HG03378 (cell line): ENCODE data around the gene ABCA7.

ENCODE experiments used
- ATAC-seq: cut with Tn5 transposase; IDR thresholded peaks from one replicate; pipeline ENCODE4 v1.9.1; 2021; ENCODE audit warnings: mild to moderate bottlenecking, moderate library complexity; ENCODE audit not compliant: unreplicated experiment

The ABCA7 gene

DNA sequence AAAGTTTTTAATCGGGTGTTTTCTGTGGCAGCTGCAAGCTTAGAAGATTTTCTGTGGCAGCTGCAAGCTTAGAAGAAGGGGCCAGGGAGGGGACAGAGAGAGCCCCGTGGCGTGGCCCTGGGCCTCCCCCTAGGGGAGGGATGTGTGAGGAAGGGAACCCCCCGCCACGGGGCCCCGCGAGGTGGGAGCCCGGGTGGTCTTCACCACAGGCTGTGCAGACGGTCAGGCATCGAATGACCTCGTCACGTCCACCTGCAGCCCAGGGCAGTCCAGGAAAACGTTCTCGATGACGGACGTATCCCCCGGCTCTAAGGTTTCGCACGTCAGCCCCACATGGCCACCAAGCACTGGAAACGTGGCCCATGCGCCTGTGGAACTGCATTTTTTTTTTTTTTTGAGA lies 46.7 kb downstream of the ABCA7 start:
- no peak for ATAC-seq

DNA sequence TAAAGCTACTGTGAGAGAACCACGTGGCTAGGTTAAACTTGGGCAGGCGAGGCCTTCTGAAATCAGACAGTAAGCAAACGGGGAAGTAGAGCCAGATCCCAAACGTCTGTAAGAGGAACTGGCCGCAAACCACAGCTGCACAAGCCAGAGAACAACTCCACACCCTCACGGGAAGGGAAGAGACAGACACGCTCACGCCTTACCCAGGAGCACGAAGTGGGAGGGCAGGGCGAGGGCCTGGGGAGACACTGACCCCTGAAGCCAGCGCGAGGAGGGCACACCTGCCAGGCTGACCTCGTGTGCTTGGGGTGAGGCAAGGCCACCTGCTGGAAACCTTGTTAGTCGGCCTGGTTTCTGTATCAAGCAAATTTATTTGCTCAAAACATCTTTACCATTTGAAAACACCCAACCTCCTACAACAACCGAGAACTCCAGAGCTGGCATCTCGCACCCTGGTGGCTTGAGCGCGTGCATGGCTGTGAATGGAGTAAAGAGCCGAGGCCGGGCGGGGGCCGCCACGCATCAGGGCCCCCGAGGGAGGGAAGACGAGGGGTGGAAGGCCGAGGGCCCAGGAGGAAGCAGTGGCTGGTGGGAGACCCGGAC lies 48.0 kb downstream of the ABCA7 start:
- no peak for ATAC-seq

GRCh38 chr19:1088416-1089010 lies 48.6 kb downstream of the ABCA7 start:
- ATAC-seq = no peak

DNA sequence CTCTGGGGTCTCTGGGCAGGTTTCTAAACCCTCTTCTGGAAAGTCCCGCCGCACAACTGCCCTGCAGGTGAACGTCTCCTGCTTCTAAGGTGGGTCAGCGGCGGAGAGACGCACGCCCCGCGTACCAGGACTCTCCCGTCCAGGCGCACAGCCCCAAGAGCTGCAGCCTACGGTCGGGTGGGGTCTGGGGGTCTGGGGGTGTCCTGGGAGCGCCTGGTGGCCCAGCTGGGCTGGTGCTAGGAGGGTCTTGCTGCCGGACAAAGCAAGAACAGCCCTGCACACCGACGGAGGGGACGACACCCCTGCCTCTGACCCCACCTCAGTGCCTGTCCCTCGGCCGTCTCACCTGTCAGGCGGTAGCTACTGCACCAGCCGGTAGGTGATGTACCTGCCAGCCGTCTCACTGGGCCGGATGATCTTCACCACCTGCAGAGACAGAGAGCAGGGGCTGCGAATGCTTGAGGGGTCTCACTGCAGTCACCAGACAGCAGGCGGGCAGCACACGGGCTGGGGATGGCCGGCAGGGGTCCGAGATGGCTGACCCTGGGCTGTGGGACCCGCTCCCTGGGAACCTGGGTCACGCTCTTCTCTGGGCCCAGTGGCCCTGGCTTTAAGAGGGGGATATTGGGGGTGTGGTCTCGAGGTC lies 49.3 kb downstream of the ABCA7 start:
- no peak for ATAC-seq

DNA sequence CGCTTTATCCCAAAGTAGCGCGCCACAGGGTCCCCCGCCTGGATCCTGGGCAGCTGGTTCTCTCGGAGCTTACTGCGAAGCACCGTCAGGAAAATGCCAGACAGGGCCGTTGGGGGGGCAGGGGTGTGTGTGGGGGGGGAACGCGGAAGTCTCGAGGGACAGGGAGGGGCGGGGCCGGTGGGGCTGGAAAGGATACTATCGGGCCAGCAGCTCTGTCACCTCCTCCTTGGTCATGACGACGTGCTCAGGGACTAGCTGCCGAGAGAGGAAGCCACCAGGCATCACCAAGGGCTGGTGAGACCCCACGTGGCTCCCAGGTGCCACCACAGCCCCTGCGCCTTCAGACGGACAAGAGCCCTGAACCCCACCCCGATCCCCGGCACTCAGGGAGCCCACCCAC lies 50.0 kb downstream of the ABCA7 start:
- no peak for ATAC-seq

- no peak for ATAC-seq
Measured at GRCh38 chr19:1090731-1091543, 51.0 kb downstream of the ABCA7 start.

DNA sequence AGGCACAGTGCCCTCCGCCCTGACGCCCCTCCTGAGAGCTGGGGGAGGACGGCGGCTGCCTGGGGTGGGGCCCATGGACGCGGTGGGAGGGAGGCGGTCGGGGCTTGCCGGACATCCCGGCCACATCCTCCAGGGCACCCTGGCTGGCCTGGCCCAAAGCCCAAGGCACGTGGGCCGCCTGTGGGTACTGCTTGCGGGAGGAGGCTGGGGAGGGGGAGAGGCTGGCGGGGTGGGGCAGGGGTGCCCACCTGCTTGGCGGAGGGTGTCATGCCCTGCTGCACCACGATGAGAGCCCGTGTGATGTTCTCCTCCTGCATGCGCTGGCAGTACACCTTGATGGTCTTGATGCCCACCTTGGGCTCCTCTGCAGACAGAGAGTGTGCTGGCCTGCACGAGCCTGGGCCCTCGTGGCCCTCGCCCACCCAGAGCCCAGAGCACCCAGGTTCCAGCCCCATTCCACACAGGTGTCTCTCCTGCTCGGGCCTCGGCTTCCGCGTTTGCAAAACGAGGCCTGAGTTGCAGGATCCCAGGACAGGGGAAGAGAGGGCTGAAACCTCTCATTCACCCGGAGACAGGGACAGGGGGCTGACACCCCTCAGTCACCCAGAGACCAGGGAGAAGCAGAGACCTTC lies 51.8 kb downstream of the ABCA7 start:
- ATAC-seq = no peak

- ATAC-seq = no peak
Measured at GRCh38 chr19:1093330-1093729, 53.4 kb downstream of the ABCA7 start.

- ATAC-seq = no peak
Measured at GRCh38 chr19:1093811-1094553, 54.1 kb downstream of the ABCA7 start.

DNA sequence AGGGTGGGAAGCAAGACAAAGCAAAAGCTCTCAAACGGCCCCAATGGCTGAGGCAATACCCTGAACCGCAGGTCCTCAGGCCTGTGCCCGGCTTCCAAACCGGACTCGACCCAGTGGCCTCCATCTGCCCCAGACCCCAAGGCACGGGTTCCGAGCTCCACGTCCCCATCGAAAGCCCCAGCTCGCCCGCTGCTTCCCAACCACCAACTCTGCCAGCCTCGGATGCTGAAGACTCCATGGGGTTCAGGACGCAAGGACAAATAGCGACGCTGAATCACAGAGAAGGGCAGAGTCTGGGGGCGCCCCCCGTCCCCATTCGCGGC lies 54.7 kb downstream of the ABCA7 start:
- no peak for ATAC-seq

- peak; percentile 74 for ATAC-seq
Measured at GRCh38 chr19:1094978-1095701, 55.2 kb downstream of the ABCA7 start, which contains the start of gene POLR2E. POLR2E (minus strand) TSS chr19:1095375; CDS start chr19:1095315, 60 bp downstream.

- no peak for ATAC-seq
Measured at GRCh38 chr19:1097810-1098176, 57.9 kb downstream of the ABCA7 start.

DNA sequence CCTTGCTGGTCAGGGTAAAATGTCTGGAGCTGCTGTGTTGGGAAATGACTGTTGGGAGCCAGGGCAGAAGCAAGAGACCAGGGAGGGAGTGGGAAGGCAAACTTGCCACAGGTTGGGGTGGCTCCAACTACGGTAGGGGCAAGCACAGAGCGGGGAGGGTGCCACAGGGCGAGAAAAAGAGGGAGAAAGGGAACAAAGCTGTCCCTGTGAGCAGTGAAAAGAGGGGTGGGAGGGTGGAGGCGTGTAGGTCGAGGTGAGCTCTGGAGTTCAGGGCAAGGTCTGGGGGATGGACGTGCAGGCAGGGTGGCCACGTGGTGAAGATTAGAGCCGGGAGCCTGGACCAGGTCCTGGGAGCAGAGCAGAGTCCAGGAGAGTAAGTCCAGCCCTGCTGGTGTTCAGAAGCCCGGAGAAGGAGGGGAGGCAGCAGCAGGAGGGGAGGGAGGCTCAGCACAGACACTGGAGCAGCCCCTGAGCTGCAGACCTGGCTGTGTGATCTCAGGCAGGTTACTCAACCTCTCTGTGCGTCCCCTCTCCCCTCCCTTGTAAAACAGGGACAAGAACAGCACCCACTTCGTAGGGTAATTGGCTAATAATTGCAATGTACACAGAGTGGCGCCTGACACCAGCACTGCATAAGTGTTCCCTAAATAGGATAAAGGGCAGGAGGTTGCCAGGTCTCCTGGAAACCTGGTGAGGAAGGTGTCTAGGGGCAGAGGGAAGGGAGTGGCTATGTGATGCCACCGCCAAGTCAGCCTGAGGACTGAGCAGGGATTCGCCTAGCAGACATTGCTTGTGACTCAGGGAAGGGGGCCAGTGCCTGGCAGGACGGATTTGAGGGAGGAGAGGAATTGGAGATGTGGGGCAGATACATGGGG lies 58.5 kb downstream of the ABCA7 start:
- no peak for ATAC-seq

DNA sequence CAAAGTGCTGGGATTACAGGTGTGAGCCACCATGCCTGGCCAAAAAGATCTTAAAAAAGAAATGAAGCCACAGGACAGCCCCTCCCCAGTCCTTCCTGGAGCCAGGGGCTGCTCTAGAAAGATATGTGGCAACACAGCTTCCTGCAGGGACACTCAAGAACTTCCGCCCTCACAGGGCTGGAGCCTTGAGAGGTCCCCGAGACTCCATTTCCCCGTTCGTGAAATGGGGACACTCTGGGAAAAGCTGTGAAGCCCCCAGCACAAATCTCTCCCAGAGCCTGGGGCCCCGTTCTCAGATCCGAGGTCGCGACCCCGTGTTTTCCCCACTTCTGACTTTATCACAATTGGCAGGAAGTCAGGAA lies 61.4 kb downstream of the ABCA7 start:
- no peak for ATAC-seq

GRCh38 chr19:1102407-1103131 lies 62.7 kb downstream of the ABCA7 start:
- no peak for ATAC-seq

DNA sequence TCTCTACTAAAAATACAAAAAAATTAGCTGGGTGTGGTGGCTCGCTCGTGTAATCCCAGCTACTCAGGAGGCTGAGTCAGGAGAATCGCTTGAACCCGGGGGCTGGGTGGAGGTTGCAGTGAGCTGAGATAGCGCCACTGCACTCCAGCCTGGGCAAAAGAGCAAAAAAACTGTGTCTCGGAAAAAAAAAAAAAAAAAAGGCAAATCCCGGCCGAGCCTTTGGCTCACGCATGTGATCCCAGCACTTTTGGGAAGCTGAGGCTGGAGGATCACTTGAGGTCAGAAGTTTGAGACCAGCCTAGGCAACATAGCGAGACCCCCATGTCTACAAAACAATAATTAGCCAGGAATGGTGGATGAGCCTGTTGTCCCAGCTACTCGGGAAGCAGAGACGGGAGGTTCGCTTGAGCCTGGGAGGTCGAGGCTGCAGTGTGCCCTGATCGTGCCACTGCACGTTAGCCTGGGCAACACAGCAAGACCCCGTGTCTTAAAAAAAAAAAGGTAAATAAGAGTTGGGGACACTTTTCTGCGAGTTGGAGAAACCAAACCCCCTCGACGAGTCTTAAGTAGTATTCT lies 63.3 kb downstream of the ABCA7 start:
- ATAC-seq = no peak

DNA sequence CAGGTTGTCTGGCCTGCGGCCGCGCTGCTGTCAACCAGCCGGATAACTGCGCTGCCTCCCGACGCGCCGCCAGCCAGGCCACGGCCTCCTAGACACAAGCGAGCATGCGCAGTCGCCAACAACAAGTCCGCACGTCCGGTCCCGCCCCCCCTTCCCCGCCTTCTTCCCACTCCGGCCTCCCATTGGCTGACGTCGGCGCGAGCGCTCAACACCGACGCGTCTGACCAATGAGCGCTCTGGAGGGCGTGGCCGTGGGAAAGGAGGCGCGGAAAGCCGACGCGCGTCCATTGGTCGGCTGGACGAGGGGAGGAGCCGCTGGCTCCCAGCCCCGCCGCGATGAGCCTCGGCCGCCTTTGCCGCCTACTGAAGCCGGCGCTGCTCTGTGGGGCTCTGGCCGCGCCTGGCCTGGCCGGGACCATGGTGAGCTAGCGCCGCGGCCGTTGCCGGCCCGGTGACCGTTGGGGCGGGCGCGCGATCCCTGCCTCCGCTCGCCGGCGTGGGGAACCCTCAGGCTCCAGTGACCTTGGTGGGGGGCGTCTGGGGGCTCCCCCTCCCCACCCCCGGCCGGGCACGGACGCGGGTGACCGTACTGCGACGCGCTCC lies 63.9 kb downstream of the ABCA7 start, which contains the start of gene GPX4:
Gene GPX4, plus strand, starts transcription at position 287 of the 603 bp plus-strand sequence. Its CDS starts 50 bp downstream, at position 337.
- peak; percentile 40 for ATAC-seq
